NCI-H2081 treated with DMSO at 0.1 percent for 48 hours (cell line): ENCODE measurements around the gene NT5DC4.
A peak's percentile ranks its signal among the peaks of the same experiment; 100 is the strongest.

Experiments
- DNase-seq: peaks from one replicate; lab custom pipeline; 2025; lab: John Stamatoyannopoulos, UW

Gene NT5DC4

DNA sequence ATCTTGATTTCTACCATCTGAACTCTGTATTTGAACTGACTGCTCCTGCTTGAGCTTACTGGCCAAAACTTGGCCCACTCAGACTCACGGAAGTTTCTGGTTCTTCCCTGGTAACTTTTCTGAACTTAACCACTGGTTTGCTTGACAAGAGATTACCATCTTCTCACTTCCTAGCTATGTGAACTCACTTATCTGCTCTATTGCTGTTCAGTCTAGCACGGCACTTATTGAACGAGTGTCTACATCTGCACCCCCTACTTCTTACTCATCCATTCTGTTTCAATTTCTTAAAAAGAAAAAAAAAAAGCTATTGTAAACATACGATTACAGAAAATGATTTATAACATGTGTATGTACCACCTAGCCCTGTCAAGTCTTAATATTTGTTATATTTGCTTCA, 34.6 kb downstream of the NT5DC4 start:
- no peak for DNase-seq

DNA sequence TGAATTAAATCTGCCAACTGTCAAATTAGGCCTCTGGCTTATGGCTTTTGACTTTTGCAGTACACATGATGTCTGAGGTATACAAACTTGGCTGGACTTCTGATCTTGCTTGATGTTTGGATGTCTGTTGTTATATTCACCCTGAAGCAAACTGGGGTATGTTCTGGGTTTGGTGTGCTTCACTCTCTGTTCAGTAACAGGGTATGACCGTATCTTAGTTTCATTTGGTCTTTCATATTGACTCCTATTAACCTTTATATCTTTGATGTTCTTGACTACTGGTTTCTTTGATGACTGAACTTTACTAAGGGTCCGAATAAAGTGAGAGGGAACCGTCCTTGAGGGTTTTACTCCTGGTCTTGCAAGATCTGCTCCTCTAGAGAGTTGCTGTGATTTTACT, 35.4 kb downstream of the NT5DC4 start:
- DNase-seq = no peak

DNA sequence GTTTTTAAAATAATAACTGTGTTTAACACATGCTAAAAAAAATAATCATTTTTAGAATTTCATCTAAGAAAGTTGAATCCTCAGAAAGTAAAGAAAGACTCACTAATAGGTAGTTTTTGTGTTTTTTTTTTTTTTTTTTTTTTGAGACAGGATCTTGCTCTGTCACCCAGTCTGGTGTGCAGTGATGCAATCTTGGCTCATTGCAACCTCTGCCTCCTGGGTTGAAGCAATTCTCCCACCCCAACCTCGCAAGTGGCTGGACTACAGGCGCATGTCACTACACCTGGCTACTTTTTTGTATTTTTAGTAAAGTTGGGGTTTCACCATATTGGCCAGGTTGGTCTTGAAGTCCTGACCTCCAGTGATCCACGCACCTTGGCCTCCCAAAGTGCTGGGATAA, 36.4 kb downstream of the NT5DC4 start:
- no peak for DNase-seq

DNA sequence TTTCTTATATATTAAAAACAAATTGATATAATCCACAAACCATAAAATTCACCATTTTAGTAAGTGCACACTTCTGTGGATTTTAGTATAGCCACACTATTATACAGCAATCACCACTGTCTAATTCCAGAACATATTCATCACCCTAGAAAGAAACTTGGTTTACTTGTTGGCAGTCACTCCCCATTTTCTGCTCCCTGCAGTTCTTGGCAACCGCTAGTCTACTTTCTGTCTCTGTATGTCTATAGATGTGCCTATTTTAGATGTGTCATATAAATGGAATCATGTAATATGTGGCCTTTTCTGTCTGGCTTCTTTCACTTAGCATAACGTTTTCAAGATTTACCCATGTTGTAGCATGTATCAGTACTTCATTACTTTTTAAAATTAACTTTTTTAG, 37.9 kb downstream of the NT5DC4 start:
- DNase-seq = no peak

DNA sequence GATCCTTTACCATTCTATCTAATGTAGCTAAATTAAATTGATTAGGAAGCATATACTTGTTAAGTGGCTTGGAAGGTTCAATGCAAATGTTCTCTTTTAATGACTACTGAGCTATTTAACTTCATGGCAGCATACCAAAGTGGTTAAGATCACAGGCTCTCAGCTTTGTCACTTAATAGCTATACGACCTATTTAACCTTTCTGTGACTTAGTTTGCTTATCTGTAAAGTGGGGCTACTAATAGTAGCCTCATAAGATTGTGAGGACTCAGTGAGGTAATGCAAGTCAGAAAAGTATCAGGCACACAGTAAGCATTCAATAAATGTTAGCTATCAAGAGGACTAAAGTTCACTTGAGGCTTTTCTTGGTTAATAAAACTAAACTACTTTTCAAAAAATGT, 39.3 kb downstream of the NT5DC4 start:
- no peak for DNase-seq

DNA sequence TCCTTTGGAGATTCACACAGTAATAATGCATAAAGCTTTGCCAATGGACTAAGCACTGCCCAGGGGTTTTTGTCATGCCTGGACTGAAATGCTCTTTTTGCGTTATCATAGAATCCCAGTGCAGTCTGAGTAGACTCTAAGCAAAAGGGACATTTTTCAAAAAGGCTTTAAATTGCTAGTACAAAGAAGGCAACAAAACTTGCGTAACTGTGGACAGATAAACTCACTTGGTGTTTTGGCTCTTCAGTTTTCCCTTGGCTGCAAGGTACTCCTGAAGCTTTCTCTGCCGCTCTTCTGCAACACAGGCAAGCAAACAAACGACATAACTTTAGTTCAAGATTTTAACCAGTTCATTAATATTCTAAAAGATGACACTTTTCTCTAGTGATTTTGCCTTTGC, 41.5 kb downstream of the NT5DC4 start:
- DNase-seq = no peak

DNA sequence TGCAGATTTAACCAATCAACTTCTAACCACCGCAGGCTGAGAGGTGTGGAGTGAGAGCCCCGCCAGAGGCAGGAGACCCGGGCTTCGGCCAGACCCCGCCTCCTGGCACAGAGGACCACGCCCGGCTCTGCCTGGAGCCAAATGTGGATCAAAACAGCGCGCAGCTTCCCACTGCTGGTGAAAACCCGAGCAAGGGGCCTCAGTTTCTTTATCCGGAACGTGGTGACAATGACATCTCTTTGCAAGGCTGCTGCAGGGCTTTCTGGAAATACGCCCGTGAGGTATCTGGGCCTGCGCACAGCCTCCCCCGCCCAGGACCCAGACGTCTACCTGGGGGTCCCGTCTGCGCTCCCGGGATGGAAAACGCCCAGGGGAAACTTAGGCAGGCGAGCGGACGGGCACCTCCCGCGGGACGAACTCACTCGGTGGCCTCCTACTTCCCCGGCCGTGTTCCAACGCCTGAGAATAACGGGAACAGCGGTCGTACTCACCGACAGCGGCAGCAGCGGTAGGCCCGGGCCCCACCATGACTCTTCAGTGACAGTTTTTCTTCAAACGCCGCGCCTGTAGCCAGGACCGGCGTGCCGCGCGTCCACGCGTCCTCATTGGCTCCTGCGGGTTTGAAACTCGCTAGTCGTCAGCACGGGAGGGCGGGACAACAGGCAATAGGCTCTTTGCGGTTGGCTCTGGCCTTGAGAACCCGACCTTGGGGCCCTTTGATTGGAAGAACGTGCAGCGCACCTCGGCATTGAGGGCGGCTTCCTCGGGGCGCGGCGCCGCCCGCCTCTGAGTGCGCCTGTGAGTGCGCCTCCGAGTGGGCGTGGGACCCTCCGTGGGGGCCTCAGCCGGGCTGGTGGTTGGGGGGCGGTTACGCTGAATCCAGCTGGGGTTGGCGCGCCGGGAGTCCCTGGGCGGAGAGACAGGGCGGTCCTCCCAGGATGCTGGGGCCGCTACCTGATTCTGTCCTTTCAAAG, 43.5 kb downstream of the NT5DC4 start, which contains the start of gene CKAP2L:
CKAP2L (minus strand) TSS at position 539 of the 974 bp plus-strand sequence; CDS start at position 528, 11 bp downstream.
- peak; percentile 90 for DNase-seq

DNA sequence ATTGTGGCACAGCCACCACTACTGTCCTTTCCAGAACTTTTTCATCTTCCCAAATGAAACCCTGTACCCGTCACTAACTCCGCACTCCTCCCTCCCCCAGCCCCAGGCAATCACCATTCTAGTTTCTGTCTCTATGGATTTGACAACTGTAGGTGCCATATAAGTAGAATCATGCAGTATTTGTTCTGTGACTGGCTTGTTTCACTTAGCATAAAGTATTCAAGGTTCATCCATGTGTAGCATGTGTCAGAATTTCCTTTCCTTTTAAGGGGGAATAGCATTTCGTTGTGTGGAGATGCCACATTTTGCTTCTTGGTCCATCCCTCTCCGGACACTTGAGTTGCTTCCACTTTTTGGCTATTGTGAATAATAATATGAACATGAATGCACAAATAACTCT, 44.4 kb downstream of the NT5DC4 start:
- no peak for DNase-seq

DNA sequence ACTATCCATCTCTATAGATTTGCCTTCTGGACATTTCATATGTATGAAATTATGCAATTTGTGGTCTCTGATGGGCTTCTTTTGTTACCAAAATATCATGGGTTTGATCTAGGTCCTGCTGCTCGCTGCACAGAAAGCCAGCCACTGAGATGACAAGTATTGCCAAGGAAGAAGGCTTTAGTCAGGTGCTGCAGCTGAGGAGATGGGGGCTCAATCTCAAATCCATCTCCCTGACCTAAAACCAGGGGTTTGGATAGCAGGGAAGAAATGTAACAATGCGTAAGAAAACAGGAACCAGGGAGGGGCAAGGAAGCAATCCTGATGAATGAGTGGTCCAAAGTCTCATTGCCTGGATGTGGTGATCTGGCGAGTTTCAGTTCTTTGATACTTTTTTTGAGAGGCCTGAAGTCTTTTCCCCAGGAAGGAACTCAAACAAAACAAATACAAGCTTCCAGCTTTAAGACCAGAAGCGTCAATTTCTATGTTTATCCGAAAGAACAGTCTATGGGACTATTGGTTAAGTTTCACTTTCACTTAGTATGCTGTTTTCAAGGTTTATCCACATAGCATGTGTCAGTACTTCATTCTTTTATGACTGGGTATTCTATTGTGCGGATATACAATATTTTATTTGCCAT, 47.0 kb downstream of the NT5DC4 start:
- no peak for DNase-seq

DNA sequence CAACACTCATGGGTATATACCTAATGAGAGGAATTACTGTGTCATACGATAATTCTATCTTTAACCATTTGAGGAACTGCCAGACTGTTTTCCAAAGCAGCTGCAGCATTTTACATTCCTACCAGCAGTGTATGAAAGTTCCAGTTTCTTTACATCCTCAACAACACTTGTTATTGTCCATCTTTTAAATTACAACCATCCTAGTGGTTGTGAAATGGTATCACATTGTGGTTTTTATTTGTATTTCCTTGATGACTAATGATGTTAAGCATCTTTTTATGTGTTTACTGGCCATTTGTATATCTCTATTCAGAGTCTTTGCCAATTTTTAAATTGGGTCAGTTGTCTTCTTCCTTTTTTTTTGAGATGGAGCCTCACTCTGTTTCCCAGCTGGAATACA, 47.6 kb downstream of the NT5DC4 start:
- DNase-seq = no peak

DNA sequence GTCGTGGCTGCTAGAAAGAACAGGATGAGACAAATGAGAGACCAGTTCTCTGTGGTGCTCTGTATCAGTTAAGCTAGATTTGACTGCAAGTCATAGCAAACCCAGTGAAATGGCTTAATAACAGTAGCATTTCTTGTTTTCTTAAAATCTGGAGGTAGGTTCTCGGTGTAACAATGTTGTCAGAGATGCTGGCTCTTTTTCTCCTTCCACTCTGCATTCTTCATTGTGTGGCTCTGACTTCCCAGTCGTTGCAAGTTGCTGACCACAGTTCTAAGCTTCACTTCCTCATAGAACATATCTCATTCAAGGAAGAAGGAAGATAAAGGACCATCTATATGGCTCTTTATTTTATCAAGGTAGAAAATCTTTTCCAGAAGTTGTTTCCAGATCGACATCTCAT, 51.5 kb downstream of the NT5DC4 start:
- no peak for DNase-seq

DNA sequence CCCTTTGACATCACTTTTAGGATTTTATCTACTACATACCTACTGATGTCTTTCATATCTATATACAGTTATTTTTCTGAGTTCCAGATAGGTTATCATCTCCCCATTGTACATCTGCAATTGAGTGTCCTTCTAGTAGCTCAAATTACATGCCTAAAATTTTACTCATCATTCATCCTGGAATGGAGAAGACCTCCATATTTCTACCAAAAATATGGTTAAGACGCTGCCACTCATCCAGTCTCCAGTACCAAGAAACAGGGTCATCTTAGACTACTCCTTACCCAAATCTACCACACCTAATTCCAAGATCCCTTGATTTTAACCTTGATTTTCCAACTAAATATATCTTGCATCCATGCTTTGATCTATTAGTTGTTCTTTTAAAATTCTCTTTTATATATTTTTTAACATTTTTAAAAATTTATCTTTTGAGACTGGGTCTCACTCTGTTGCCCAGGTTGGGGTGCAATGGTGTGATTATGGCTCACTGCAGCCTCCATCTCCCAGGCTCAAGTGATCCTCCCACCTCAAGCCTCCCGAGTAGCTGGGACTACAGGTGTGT, 52.2 kb downstream of the NT5DC4 start:
- no peak for DNase-seq

DNA sequence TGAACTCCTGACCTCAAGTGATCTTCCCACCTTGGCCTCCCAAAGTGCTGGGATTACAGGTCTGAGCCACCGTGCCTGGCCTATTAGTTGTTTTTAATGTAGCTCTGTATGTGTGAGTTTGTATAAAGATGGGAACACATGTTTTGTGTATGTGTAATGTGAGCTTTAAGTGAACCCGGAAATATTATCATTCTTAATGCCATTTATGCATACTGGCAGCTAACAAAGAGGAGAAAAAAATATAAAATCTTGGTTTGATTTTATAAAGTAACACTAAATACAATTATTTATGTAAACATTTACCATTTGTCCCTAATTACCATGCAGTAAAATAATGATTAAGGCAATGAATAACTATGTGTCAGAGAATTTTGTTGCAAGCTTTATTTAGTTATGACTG, 52.7 kb downstream of the NT5DC4 start:
- no peak for DNase-seq

DNA sequence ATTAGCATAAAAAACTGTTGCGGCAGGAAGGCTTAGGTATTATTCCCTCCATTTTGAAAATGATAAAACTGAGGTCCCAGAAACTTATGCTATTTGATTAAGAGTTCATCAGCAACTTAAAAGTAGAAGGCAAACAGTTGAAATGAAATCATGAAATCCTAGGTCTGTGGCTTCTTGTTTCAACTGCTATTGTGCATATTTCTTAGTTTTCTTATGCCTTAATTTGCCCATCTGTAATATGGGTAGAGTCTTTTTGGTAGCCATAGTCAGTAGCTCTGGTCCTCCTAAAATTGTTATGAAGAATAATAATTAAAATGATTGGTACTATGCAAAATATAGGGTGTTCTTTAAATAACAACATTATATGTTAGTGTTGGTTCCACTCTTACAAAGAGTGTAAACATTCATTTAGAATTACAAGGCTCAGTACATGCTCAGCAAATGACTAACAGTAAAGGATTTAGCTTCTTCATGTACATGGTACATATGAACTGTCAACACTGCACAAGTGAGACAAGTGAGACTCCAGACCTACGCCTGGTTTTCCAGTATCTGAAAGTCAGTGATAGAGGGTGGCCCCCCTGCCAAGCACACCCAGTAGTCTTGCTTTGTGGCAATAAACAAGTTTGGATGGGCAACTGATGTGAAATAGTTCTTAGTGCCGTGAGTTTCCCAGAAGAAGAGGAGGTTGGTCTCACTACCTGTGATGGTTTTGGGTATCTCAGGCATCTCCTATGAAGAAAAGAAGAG, 53.9 kb downstream of the NT5DC4 start:
- DNase-seq = no peak

DNA sequence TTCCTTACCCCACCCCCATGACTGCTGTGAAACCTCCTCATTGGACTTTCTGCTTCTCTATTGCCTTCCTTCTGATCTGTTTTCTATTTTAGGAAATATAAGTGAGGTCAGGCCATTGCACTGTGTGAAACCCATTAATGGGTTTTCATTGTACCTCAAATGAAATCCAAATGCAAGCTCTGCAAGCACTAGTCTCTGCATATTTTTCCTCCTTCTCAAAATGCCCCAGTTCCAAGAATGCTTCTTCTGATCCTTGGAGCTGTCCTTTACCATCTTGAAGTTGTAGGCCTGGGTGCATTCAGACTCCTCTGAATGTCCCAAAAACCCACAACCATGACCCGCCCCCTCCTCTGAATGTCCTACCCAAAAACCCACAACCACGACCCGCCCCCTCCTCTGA, 55.3 kb downstream of the NT5DC4 start:
- no peak for DNase-seq

DNA sequence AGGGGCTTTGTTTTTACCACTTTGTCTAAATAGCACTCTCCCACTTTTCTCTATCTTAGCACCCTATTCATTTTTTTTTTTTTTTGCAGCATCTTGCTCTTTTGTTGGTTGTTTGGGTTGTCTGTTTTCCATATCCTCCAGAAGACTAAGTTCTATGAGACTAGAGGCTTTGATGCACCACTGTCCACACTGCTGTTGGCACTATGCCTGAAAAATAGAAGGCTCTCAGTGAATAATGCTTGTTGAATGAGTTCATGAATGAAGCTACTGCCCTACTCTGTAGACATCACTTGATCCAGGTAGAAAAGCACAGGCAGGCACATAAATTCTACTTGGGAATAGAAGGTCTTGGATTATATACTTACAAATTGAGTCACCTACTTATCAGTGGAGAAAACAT, 56.2 kb downstream of the NT5DC4 start:
- no peak for DNase-seq

DNA sequence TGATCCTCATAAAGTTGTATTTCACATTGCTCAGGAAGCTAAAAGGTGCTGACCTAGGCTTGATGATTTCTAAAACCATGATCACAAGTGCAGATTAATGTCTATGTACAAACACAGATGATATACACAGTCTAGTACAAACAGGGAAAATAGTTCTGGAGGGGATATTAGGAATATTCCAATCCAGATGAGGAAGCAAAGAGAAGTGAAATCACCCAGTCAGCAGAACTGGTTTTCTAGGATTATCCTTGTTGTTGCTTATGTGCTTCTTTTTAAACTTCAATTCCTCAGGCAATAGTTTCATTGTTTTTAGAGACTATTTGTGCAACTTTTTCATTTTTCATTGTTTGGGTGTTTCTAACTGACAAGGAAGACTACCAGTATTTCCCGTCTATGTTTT, 58.8 kb downstream of the NT5DC4 start:
- no peak for DNase-seq

DNA sequence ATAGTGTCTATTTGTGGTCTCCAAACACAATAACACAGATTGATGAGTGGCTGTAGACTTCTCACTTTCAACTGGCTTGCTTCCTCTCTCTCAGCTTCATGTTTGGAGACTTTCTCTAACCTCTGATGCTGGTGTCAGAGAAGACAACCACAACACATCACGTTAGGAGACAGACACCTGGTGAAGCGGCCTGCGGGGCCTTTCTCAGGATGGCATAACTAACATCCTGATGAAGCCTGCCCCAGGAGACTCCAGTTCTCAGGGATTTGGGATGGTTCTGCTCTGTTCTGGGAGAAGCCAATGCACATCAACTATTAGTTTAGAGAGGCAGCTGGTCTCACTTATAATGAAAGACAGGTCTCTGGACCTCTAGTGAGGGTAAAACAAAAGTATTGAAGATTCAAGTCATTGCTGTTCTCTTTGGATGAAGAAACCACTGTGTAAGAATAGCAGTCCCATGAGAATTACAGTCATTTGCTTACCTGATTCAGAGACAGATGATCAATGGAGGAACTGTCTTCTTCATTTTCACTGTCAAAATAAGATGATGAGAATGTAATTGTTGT, 61.5 kb downstream of the NT5DC4 start:
- DNase-seq = no peak

DNA sequence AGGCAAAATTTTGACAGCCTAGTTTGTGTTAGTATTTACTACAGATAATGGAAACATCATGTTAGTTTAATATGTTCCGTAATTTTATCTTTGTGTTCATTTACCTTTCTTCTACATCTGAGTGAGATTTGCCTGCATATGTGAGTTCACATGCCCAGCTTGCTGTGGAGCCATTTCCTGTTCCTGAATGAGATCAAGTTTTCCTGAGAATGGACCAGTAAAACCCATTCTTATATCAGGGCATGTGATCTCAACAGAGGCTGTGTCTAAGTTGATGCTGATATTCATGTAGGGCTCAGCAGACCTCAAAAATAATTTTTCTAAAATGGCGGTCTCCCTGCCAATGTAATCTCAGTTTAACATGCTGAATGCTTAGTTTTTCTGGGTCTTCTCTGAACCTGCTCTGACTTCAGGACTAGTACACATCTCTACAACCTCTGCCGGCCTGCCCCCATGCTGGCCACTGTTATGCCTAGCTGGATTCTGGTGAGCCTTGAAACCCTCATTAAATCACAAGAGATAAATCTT, 62.4 kb downstream of the NT5DC4 start:
- DNase-seq = no peak

DNA sequence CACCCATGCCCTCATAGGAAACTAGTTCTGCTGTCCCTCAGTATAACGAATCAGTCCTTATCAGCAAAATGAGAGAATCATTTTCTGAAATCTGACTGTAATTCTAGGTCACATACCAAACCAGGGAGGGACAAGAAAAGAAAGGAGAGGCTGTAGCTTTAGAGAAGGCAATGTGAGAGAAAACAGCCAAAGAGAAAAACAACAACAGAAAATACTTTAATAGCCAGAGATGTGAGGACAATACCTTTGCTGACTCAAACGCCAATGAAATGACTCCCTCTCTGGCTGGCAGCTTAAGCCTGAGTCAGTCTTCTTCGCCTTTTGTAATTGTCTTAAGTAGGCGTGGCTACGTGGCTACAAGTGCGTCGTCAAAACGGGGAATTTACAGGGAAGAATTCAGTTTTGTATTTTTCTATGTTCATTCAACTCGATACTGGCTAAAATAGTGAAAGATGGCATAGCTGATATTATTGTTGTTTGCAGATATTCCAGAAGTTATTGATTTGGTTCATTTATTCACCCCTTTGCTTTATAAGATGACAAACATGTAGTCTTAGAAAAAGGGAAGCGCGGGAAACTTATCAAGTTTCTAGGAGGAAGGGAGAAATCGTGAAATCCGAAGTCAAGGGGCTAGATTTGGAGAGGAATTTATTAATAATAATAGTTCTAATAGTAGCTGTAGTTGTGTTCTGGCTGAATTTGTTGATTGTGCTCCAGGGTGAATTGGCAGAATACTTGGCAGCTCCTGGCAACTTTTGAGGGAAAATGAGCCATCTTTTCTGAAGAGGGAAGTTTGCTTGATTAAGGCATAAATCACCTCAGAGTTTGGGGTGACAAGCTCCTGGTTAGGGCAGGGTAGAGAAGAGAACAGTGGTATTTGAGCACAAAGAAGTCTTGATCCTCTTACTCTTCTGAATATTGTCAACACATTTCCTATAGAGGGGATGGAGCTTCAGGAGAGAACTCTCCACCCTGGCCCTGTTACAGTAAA, 63.7 kb downstream of the NT5DC4 start, which contains the start of gene IL1A:
IL1A (minus strand) TSS at position 295 of the 991 bp plus-strand sequence. CDS start 723 bp downstream, outside the sequence.
- no peak for DNase-seq
